ENCODE data around the gene SEMA3A.

The SEMA3A gene

GRCh38 chr7:83930262-83930661 lies 264.3 kb downstream of the SEMA3A start:
- no peak for DNase-seq (ENCODE audit: low read depth)

DNA sequence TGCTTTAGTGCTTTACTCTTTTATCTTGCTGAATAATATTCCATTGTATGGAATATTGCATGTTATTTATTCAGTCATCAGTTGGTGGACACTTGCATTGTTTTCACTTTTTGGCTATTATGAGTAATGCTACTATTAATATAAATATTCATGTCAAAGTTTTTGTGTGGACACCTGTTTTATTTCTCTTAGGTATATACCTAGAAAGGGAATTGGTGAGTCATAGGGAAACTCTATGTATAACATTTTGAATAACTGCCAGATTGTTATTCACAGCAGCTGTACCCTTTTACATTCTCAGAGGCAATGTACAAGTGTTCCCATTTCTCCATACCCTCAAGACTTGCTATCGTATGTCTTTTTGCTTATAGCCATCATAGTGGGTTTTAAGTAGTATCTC lies 268.7 kb downstream of the SEMA3A start:
- DNase-seq (ENCODE audit: low read depth) = no peak

- DNase-seq (ENCODE audit: low read depth) = no peak
Measured at GRCh38 chr7:83921941-83922607, 272.5 kb downstream of the SEMA3A start.

- no peak for DNase-seq (ENCODE audit: low read depth)
Measured at GRCh38 chr7:83921271-83921940, 273.2 kb downstream of the SEMA3A start.

DNA sequence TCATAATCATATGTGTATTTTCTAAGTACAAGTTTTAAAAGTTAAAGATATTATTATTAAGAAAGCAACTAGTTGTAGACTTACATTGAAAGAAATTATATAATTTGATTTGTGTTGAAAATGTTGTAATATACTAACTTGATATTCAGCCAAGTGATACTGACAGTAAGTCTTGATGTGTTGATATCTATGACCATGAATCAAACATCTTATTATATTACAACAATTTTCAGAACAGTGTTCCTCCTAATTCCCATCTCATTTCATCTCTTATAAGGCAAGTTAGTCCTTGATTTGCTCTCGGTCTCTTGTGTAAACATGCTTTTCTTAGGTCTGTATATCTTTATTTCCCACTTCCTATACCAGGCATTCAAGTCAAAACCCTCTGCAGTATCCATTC lies 276.4 kb downstream of the SEMA3A start:
- no peak for DNase-seq (ENCODE audit: low read depth)

DNA sequence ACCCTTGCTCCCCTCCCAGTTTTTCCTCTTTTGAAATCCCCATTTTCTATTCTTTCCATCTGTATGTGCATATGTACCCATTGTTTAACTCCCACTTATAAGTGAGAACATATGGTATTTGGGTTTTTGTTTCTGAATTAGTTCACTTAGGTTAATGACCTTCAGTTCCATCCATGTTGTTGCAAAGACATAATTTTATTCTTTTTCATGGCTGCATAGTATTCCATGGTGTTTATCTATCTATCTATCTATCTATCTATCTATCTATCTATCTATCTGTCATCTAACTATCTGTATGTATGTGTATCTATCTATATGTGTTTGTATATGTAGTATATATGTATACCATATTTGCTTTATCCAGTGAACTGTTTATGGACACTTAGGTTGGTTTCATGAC lies 281.4 kb downstream of the SEMA3A start:
- no peak for DNase-seq (ENCODE audit: low read depth)

DNA sequence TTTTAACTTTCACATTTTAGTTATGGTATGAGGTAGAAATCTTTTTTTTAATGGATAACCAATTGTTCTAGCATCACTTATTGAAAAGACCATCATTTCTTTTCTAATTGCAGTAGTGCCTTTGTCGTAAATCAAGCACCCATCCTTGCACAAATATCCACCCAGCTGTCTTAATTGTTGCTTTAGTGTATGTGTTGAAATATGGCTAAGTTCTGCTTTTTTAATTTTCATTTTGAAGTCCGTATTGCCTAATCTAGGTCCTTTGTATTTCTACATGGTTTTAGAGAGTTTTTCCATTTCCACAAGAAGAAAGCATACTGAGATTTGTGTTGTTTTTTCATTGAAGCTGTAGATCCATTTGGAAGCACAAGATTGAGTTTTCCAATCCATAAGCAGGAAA lies 286.1 kb downstream of the SEMA3A start:
- no peak for DNase-seq (ENCODE audit: low read depth)

Measured in stimulated activated CD8-positive, alpha-beta memory T cell treated with anti-CD3 and anti-CD28 coated beads, Interleukin-7, amount 100 ng/mL, for 24 hours (primary cell).